ENCODE measurements around the gene MLN.

GRCh38 chr6:33746036-33746600 lies 57.7 kb downstream of the MLN start:
- TF ChIP-seq YY1 (IDR thresholded peaks at IDR 0.05; ENCODE audit: insufficient read depth, insufficient read length) (no peak), ZNF274 (IDR thresholded peaks at IDR 0.05; ENCODE audit: low read depth, low read length) (no peak)
